ENCODE measurements around the gene RNF7. TPM values are rescaled to one million over a fixed set of nuclear protein-coding genes. Genes with fewer than 3 reads are reported as not detected.

RNF7 gene
- total RNA-seq, 2 donors from 2014 or later: 106 to 111 TPM

DNA sequence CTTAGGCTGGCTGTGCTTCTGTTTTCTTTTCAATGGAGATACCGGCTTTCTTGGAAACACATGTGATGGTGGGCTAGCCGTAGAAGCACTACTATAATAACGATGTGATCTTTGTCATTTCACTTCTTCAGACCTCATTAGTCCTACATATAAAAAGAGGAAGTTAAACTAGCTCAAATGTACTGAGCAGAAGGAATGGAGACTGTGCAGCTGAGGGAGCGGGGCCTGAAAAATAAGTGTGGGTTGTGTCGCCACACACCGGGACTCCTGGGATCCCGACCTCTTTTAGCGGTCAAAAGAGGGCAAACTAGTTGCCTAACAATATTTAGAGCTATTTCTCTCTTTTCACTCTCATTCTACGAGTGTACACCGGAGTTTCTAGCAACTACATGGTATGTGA is 1.0 kb upstream of the RNF7 start:
- 90 to 94% methylated on average over 2 to 10 of the region's 10 CpGs for WGBS, 2 experiments (ENCODE audit: insufficient coverage in 1 of 2, insufficient read length in 1 of 2)
- Histone ChIP-seq H3K36me3 (ENCODE audit: control insufficient read depth, insufficient read depth, low read length) (peaks cover 8% of the 10 kb centered on the region), H3K9me3 (ENCODE audit: control insufficient read depth, low read length) (no peaks in the 10 kb centered on the region), H3K4me3 (ENCODE audit: low read length) (no peak overlapping the region), H3K4me1 (ENCODE audit: control insufficient read depth, insufficient read depth, low read length) (peaks cover 3% of the 10 kb centered on the region), H3K9ac (ENCODE audit: extremely low read depth, low read length, poor library complexity, severe bottlenecking) (no peak overlapping the region), H3K27ac (ENCODE audit: low read depth, low read length) (no peak overlapping the region), H3K27me3 (ENCODE audit: control insufficient read depth, insufficient read depth, low read length, poor library complexity, severe bottlenecking) (peaks cover 6% of the 10 kb centered on the region)
- Mint-ChIP-seq H3K27me3 (ENCODE audit: insufficient read depth) (no peaks in the 10 kb centered on the region), H3K4me1 (peaks cover 12% of the 10 kb centered on the region), H3K9me3 (no peaks in the 10 kb centered on the region), H3K36me3 (ENCODE audit: low read depth) (peaks cover 2% of the 10 kb centered on the region), H3K4me3 (no peak overlapping the region), H3K27ac (no peak overlapping the region)
- no peak for DNase-seq
- TF ChIP-seq, protein P1, sequence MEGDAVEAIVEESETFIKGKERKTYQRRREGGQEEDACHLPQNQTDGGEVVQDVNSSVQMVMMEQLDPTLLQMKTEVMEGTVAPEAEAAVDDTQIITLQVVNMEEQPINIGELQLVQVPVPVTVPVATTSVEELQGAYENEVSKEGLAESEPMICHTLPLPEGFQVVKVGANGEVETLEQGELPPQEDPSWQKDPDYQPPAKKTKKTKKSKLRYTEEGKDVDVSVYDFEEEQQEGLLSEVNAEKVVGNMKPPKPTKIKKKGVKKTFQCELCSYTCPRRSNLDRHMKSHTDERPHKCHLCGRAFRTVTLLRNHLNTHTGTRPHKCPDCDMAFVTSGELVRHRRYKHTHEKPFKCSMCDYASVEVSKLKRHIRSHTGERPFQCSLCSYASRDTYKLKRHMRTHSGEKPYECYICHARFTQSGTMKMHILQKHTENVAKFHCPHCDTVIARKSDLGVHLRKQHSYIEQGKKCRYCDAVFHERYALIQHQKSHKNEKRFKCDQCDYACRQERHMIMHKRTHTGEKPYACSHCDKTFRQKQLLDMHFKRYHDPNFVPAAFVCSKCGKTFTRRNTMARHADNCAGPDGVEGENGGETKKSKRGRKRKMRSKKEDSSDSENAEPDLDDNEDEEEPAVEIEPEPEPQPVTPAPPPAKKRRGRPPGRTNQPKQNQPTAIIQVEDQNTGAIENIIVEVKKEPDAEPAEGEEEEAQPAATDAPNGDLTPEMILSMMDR (conservative IDR thresholded peaks at IDR 0.05): no peak

DNA sequence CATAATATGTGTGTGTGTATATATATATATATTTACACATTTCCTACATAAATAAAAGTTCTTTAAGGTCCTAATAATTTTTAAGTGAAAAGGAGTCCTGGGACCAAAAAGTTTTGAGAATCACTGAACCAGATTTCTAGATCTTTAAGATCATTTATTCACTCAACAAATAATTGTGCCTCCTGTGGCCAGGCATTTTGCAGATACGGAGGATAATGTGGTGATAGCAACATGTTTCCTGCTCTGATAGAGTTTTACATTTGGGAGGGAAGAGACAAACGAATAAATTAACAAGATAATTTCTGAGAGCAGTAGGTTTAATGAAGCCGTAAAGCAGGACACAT is 448 bp upstream of the RNF7 start:
- Histone ChIP-seq H3K27me3 (ENCODE audit: control insufficient read depth, insufficient read depth, low read length, poor library complexity, severe bottlenecking) (peaks cover 6% of the 10 kb centered on the region), H3K4me3 (ENCODE audit: low read length) (peak overlapping the region; percentile 94), H3K9me3 (ENCODE audit: control insufficient read depth, low read length) (no peaks in the 10 kb centered on the region), H3K4me1 (ENCODE audit: control insufficient read depth, insufficient read depth, low read length) (peaks cover 3% of the 10 kb centered on the region), H3K27ac (ENCODE audit: low read depth, low read length) (peak overlapping the region; percentile 47), H3K9ac (ENCODE audit: extremely low read depth, low read length, poor library complexity, severe bottlenecking) (no peak overlapping the region), H3K36me3 (ENCODE audit: control insufficient read depth, insufficient read depth, low read length) (peaks cover 8% of the 10 kb centered on the region)
- WGBS, 2 experiments (ENCODE audit: insufficient coverage in 1 of 2, insufficient read length in 1 of 2): 10 to 25% methylated on average over 2 to 3 of the region's 3 CpGs
- Mint-ChIP-seq H3K9me3 (no peaks in the 10 kb centered on the region), H3K36me3 (ENCODE audit: low read depth) (peaks cover 4% of the 10 kb centered on the region), H3K27me3 (ENCODE audit: insufficient read depth) (no peaks in the 10 kb centered on the region), H3K4me1 (peaks cover 15% of the 10 kb centered on the region), H3K4me3 (peak overlapping the region; percentile 93), H3K27ac (peak overlapping the region; percentile 84)
- DNase-seq: no peak
- TF ChIP-seq, protein P1 (conservative IDR thresholded peaks at IDR 0.05): no peak

DNA sequence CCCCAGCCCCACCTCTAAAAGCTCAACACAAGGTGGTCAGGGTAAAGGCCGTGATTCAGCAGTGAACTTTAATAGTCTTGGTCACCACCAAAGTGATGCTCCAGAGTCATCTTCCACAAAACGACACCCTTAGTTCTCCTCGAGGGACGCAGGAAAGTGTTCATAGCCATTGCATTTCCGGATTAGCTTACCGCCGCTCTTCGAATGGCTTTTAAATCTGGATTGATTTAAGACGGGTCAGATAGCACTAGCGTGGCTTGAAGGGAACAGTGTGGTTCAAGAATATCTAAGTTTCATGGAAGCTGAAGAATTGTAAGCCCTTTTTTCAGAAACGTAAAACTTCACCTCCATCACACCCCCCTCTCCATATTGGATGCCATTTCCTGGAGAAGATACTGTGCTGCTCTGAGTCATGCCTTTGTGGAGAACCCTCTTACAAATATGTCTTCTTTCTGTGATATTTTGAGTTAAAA is 829 bp downstream of the RNF7 start:
- no peaks in the 10 kb centered on the region for H3K9me3 ChIP-seq (ENCODE audit: control insufficient read depth, low read length)
- peak overlapping the region; percentile 94 for H3K4me3 ChIP-seq (ENCODE audit: low read length)
- no peak for DNase-seq
- Mint-ChIP-seq H3K27me3 (ENCODE audit: insufficient read depth) (no peaks in the 10 kb centered on the region), H3K4me3 (peak overlapping the region; percentile 93), H3K36me3 (ENCODE audit: low read depth) (peaks cover 5% of the 10 kb centered on the region), H3K27ac (peak overlapping the region; percentile 97), H3K9me3 (no peaks in the 10 kb centered on the region), H3K4me1 (peaks cover 15% of the 10 kb centered on the region)
- 0% methylated on average over 9 to 11 of the region's 11 CpGs for WGBS, 2 experiments (ENCODE audit: insufficient coverage in 1 of 2, insufficient read length in 1 of 2)
- peak overlapping the region; percentile 82 for H3K27ac ChIP-seq (ENCODE audit: low read depth, low read length)
- H3K9ac ChIP-seq (ENCODE audit: extremely low read depth, low read length, poor library complexity, severe bottlenecking): peak overlapping the region; percentile 94
- peaks cover 10% of the 10 kb centered on the region for H3K36me3 ChIP-seq (ENCODE audit: control insufficient read depth, insufficient read depth, low read length)
- peaks cover 3% of the 10 kb centered on the region for H3K4me1 ChIP-seq (ENCODE audit: control insufficient read depth, insufficient read depth, low read length)
- TF ChIP-seq, protein P1 (conservative IDR thresholded peaks at IDR 0.05): no peak
- peaks cover 6% of the 10 kb centered on the region for H3K27me3 ChIP-seq (ENCODE audit: control insufficient read depth, insufficient read depth, low read length, poor library complexity, severe bottlenecking)

All from endodermal cell (in vitro differentiated cells).